Measurements from ENCODE around the gene RAD51AP2. TPM values are rescaled to one million over a fixed set of nuclear protein-coding genes. Genes with fewer than 3 reads are reported as not detected.

The RAD51AP2 gene
- total RNA-seq, 1 experiment from 2014 or later: not detected

GRCh38 chr2:17544256-17544655 lies 26.0 kb upstream of the RAD51AP2 start:
- Histone ChIP-seq H3K4me3 (ENCODE audit: low read depth in 2 of 2, low read length in 2 of 2) (no peak overlapping the region), H3K9me3 (ENCODE audit: control insufficient read depth, insufficient read depth, low read depth, low read length) (no peaks in the 10 kb centered on the region), H3K27ac (ENCODE audit: low read length) (no peak overlapping the region), H3K4me1 (ENCODE audit: control insufficient read depth, insufficient read depth, low read length) (peaks cover 7% of the 10 kb centered on the region), H3K36me3 (ENCODE audit: control insufficient read depth, insufficient read depth, low read length) (peaks cover 4% of the 10 kb centered on the region; the same call in 1 of the 2 replicates), H3K27me3 (ENCODE audit: control insufficient read depth, insufficient read depth, low read length) (peaks cover 25% of the 10 kb centered on the region)
- intact Hi-C loops (cut with micrococcal nuclease; ENCODE audit: unreplicated experiment) (no loop called here), in situ Hi-C loops (cut with HindIII; ENCODE audit: low pct_unique_long_range_greater_than_20kb, low sequenced_read_pairs) (no loop called here)
- ATAC-seq (no peak), DNase-seq (ENCODE audit: low read depth, low spot score) (no peak)
- no TSS peak for BruUV-seq (replicated peaks)
- ChIA-PET POLR2A (no interaction called here), CTCF (no interaction called here)
- TF ChIP-seq TCF7L2 (IDR thresholded peaks at IDR 0.05; ENCODE audit: low read depth, low read length) (no peak), CTCF (IDR thresholded peaks at IDR 0.05) (no peak), SIN3A (IDR thresholded peaks at IDR 0.05; ENCODE audit: borderline replicate concordance, insufficient read depth, low read depth, low read length) (no peak), REST (IDR thresholded peaks at IDR 0.05; ENCODE audit: insufficient read depth in 1 of 2, low read depth in 2 of 2, low read length in 1 of 2) (no peak), POLR2AphosphoS5 (IDR thresholded peaks at IDR 0.05; ENCODE audit: low read depth, low read length) (no peak)

GRCh38 chr2:17543848-17544247 lies 25.6 kb upstream of the RAD51AP2 start:
- no peak for TF ChIP-seq CTCF (IDR thresholded peaks at IDR 0.05)
- TF ChIP-seq TCF7L2 (IDR thresholded peaks at IDR 0.05; ENCODE audit: low read depth, low read length): no peak
- TF ChIP-seq SIN3A (IDR thresholded peaks at IDR 0.05; ENCODE audit: borderline replicate concordance, insufficient read depth, low read depth, low read length): no peak
- no peak for TF ChIP-seq REST (IDR thresholded peaks at IDR 0.05; ENCODE audit: insufficient read depth in 1 of 2, low read depth in 2 of 2, low read length in 1 of 2)
- TF ChIP-seq POLR2AphosphoS5 (IDR thresholded peaks at IDR 0.05; ENCODE audit: low read depth, low read length): no peak
- peaks cover 8% of the 10 kb centered on the region for H3K4me1 ChIP-seq (ENCODE audit: control insufficient read depth, insufficient read depth, low read length)
- in situ Hi-C loops (cut with HindIII; ENCODE audit: low pct_unique_long_range_greater_than_20kb, low sequenced_read_pairs): no loop called here
- H3K4me3 ChIP-seq (ENCODE audit: low read depth in 2 of 2, low read length in 2 of 2): no peak overlapping the region
- intact Hi-C loops (cut with micrococcal nuclease; ENCODE audit: unreplicated experiment): no loop called here
- no TSS peak for BruUV-seq (replicated peaks)
- H3K9me3 ChIP-seq (ENCODE audit: control insufficient read depth, insufficient read depth, low read depth, low read length): no peaks in the 10 kb centered on the region
- H3K36me3 ChIP-seq (ENCODE audit: control insufficient read depth, insufficient read depth, low read length): peaks cover 4% of the 10 kb centered on the region; the same call in 1 of the 2 replicates
- ATAC-seq (no peak), DNase-seq (ENCODE audit: low read depth, low spot score) (no peak)
- POLR2A ChIA-PET: no interaction called here
- H3K27me3 ChIP-seq (ENCODE audit: control insufficient read depth, insufficient read depth, low read length): peaks cover 25% of the 10 kb centered on the region
- CTCF ChIA-PET: no interaction called here
- H3K27ac ChIP-seq (ENCODE audit: low read length): no peak overlapping the region

Data from Panc1 (cell line).